H1 (cell line): ENCODE measurements around the gene HS6ST2.

Experiments used
- ATF2 ChIP-seq: IDR thresholded peaks from 2 replicates; pipeline ENCODE4 v1.6.1; 2012; ENCODE audit warnings: low read length, inconsistent platforms
- CBX5 ChIP-seq: fragments of 300-800, 300-1000 bp; sonication (generic); IDR thresholded peaks from 2 replicates; pipeline ENCODE4 v1.7.1; 2016; ENCODE audit warnings: antibody characterized with exemption, low read length, low read depth
- CHD2 ChIP-seq: IDR thresholded peaks from 2 replicates; pipeline ENCODE4 v1.6.1; 2012; ENCODE audit warnings: low read length, improper control_type of control experiment
- CTCF ChIP-seq, 3 experiments: IDR thresholded peaks; 1 replicate in 2 of 3; 2 replicates in 1 of 3; pipeline versions ENCODE4 v1.5.1 to v1.6.1; 2011; ENCODE audit warnings: low read length in 3 of 3, mild to moderate bottlenecking in 3 of 3, inconsistent platforms in 2 of 3, low read depth in 1 of 3, moderate library complexity in 1 of 3; ENCODE audit not compliant: insufficient read depth in 1 of 3; ENCODE audit errors: control extremely low read depth in 1 of 3
- KDM1A ChIP-seq: fragments of 200-600, 300-600 bp; sonication (generic); IDR thresholded peaks from 2 replicates; pipeline ENCODE4 v1.7.1; 2016; ENCODE audit warnings: mild to moderate bottlenecking, low read length, borderline replicate concordance
- POLR2A ChIP-seq, 2 experiments: IDR thresholded peaks; 1 replicate in 1 of 2; 2 replicates in 1 of 2; pipeline ENCODE4 v1.6.1; 2011; ENCODE audit warnings: low read depth in 2 of 2, low read length in 2 of 2, mild to moderate bottlenecking in 2 of 2; ENCODE audit errors: control extremely low read depth in 1 of 2
- POU5F1 ChIP-seq: IDR thresholded peaks from 2 replicates; pipeline ENCODE4 v1.6.1; 2011; ENCODE audit warnings: low read depth, mild to moderate bottlenecking, low read length, moderate library complexity
- RXRA ChIP-seq: IDR thresholded peaks from 2 replicates; pipeline ENCODE4 v1.6.1; 2011; ENCODE audit warnings: low read depth, mild to moderate bottlenecking, low read length, moderate library complexity; ENCODE audit not compliant: insufficient read depth

- no peak for TF ChIP-seq CHD2
- TF ChIP-seq CBX5: no peak
- TF ChIP-seq POLR2A (IDR thresholded peaks at IDR 0.05; ENCODE audit: control extremely low read depth in 1 of 2, low read depth in 2 of 2, low read length in 2 of 2): no peak
- TF ChIP-seq CTCF (IDR thresholded peaks at IDR 0.05; ENCODE audit: control extremely low read depth in 1 of 3, insufficient read depth in 1 of 3, low read depth in 1 of 3, low read length in 3 of 3): no peak
- TF ChIP-seq RXRA: no peak
- no peak for TF ChIP-seq KDM1A
- no peak for TF ChIP-seq ATF2
- no peak for TF ChIP-seq POU5F1
Measured at GRCh38 chrX:132831336-132831973, 127.0 kb downstream of the HS6ST2 start.
